ENCODE results near the gene CHID1.

The CHID1 gene

GRCh38 chr11:849104-849824 is 61.3 kb downstream of the CHID1 start:
- H3K9me3 Mint-ChIP-seq (ENCODE audit: low read depth), result no peaks in the 10 kb centered on the region
- no peaks in the 10 kb centered on the region for H3K27me3 Mint-ChIP-seq
- no peak overlapping the region for H3K27ac Mint-ChIP-seq
- no peaks in the 10 kb centered on the region for H3K36me3 Mint-ChIP-seq
- H3K4me1 Mint-ChIP-seq (ENCODE audit: low read depth), result peaks cover 10% of the 10 kb centered on the region
- peak overlapping the region; percentile 75 for H3K4me3 Mint-ChIP-seq

GRCh38 chr11:848380-848931 is 62.2 kb downstream of the CHID1 start:
- peak overlapping the region; percentile 49 for H3K4me3 Mint-ChIP-seq
- H3K27me3 Mint-ChIP-seq, result no peaks in the 10 kb centered on the region
- H3K36me3 Mint-ChIP-seq, result no peaks in the 10 kb centered on the region
- H3K9me3 Mint-ChIP-seq (ENCODE audit: low read depth), result no peaks in the 10 kb centered on the region
- H3K4me1 Mint-ChIP-seq (ENCODE audit: low read depth), result peaks cover 15% of the 10 kb centered on the region
- no peak overlapping the region for H3K27ac Mint-ChIP-seq

DNA sequence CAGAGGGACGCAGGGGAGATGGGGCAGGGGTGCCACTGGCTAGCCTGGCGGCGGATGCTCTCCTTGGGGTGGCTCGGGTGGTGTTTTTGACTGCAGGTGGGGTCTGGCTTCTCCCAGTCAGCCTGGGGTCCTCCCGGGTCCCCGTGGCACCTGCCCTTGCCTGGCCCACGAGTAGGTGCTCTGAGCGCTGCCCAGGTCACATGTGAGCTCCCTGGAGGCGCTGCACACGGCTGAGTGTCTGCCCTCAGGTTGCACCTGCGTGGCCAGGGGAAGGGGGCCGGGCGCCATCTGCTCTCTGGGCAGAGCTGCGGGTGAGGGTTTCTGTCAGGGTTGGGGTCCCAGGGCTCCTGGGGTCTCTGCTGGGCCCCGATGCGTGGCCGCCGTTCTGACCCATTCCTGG is 62.7 kb downstream of the CHID1 start:
- H3K27me3 Mint-ChIP-seq, result no peaks in the 10 kb centered on the region
- H3K9me3 Mint-ChIP-seq (ENCODE audit: low read depth), result no peaks in the 10 kb centered on the region
- H3K36me3 Mint-ChIP-seq, result no peaks in the 10 kb centered on the region
- no peak overlapping the region for H3K4me3 Mint-ChIP-seq
- peaks cover 16% of the 10 kb centered on the region for H3K4me1 Mint-ChIP-seq (ENCODE audit: low read depth)
- no peak overlapping the region for H3K27ac Mint-ChIP-seq

- H3K36me3 Mint-ChIP-seq, result no peaks in the 10 kb centered on the region
- no peaks in the 10 kb centered on the region for H3K9me3 Mint-ChIP-seq (ENCODE audit: low read depth)
- peaks cover 16% of the 10 kb centered on the region for H3K4me1 Mint-ChIP-seq (ENCODE audit: low read depth)
- no peaks in the 10 kb centered on the region for H3K27me3 Mint-ChIP-seq
- H3K27ac Mint-ChIP-seq, result no peak overlapping the region
- H3K4me3 Mint-ChIP-seq, result no peak overlapping the region
These were observed 64.0 kb downstream of the CHID1 start for GRCh38 chr11:846496-847098.

DNA sequence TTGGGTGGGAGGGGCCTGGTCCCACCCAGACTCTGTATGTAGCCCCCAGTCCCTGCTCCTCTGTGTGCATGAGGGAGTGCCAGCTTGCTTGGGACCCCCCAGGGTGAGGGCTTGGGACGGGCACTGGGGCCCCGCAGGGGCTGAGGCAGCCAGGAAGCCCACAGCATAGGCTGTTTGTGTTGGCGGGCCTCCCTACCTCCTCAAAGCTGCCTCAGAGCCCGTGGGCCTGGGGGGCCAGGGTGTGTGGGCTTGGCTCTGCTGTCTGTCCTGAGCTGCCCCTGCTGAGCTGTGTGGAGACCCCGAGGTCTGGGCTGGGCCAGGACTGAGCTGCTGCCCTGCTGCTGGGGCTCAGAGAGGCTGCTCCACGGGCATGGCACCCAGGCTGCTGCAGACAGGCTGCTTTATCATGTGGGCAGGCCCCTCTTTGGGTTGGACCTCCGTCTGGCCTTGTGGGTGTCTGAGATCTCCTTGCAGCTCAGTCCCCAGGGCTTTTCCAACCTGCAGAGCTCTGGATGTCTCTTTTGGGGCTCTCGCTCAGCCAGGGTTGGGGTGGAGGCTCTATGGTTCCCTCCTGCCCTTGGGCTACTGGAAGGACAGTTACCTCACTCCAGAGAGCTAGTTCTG is 64.6 kb downstream of the CHID1 start:
- no peaks in the 10 kb centered on the region for H3K36me3 Mint-ChIP-seq
- H3K27ac Mint-ChIP-seq, result no peak overlapping the region
- no peaks in the 10 kb centered on the region for H3K27me3 Mint-ChIP-seq
- peaks cover 19% of the 10 kb centered on the region for H3K4me1 Mint-ChIP-seq (ENCODE audit: low read depth)
- no peaks in the 10 kb centered on the region for H3K9me3 Mint-ChIP-seq (ENCODE audit: low read depth)
- no peak overlapping the region for H3K4me3 Mint-ChIP-seq

GRCh38 chr11:844693-845644 is 65.6 kb downstream of the CHID1 start:
- H3K27ac Mint-ChIP-seq, result no peak overlapping the region
- H3K4me1 Mint-ChIP-seq (ENCODE audit: low read depth), result peaks cover 28% of the 10 kb centered on the region
- peak overlapping the region; percentile 32 for H3K4me3 Mint-ChIP-seq
- H3K27me3 Mint-ChIP-seq, result no peaks in the 10 kb centered on the region
- H3K9me3 Mint-ChIP-seq (ENCODE audit: low read depth), result no peaks in the 10 kb centered on the region
- H3K36me3 Mint-ChIP-seq, result no peaks in the 10 kb centered on the region

- peaks cover 28% of the 10 kb centered on the region for H3K4me1 Mint-ChIP-seq (ENCODE audit: low read depth)
- no peaks in the 10 kb centered on the region for H3K36me3 Mint-ChIP-seq
- H3K27me3 Mint-ChIP-seq, result no peaks in the 10 kb centered on the region
- no peak overlapping the region for H3K27ac Mint-ChIP-seq
- H3K4me3 Mint-ChIP-seq, result peak overlapping the region; percentile 77
- no peaks in the 10 kb centered on the region for H3K9me3 Mint-ChIP-seq (ENCODE audit: low read depth)
These were observed 66.6 kb downstream of the CHID1 start for GRCh38 chr11:843818-844692.

DNA sequence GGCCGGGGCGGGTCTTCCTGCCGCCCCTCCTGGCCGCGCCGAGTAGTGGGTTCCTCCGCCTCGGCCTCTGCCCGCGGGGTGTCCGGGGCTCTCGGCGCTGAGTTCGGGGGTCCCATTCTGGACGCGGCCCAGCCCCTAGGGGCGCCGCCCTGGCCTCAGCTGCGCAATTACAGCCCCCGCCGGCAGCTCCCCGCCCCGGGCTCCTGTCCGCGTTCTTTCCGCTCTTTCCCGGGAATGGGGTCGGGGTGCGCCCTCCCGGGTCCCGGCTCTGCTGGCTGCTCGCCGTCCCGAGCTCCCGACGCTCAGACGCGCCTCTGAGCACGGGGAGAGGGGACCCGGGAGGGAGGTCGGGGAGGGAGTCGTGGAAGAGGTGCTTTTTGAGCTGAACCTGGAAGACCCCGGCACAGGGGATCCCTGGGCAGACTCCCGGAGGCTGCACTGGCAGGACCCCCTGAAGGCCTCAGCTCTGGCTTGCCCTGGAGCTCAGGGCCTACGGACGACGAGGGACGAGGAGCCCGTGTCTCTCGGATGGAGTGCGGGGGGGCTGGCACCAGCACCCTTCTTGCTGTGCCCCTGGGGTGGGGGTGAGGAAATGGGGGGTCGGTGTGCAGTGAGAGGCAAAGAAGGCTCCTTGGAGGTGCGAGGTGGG is 67.4 kb downstream of the CHID1 start:
- Mint-ChIP-seq H3K27ac (no peak overlapping the region), H3K27me3 (no peaks in the 10 kb centered on the region), H3K9me3 (ENCODE audit: low read depth) (no peaks in the 10 kb centered on the region), H3K4me1 (ENCODE audit: low read depth) (peaks cover 24% of the 10 kb centered on the region), H3K4me3 (peak overlapping the region; percentile 77), H3K36me3 (no peaks in the 10 kb centered on the region)

- H3K4me3 Mint-ChIP-seq, result peak within 1 kb of the TSS; percentile 88
- no peaks in the 10 kb centered on the region for H3K9me3 Mint-ChIP-seq (ENCODE audit: low read depth)
- no peaks in the 10 kb centered on the region for H3K27me3 Mint-ChIP-seq
- H3K36me3 Mint-ChIP-seq, result no peaks in the 10 kb centered on the region
- H3K4me1 Mint-ChIP-seq (ENCODE audit: low read depth), result peaks cover 24% of the 10 kb centered on the region
- peak within 1 kb of the TSS; percentile 80 for H3K27ac Mint-ChIP-seq
These were observed 68.1 kb downstream of the CHID1 start, which contains the start of the genes POLR2L and TSPAN4 for GRCh38 chr11:842370-843002. POLR2L (minus strand) TSS chr11:842529; CDS start chr11:842508, 21 bp downstream. TSPAN4 (plus strand) TSS chr11:842852; CDS start chr11:850305, 7,453 bp downstream.

DNA sequence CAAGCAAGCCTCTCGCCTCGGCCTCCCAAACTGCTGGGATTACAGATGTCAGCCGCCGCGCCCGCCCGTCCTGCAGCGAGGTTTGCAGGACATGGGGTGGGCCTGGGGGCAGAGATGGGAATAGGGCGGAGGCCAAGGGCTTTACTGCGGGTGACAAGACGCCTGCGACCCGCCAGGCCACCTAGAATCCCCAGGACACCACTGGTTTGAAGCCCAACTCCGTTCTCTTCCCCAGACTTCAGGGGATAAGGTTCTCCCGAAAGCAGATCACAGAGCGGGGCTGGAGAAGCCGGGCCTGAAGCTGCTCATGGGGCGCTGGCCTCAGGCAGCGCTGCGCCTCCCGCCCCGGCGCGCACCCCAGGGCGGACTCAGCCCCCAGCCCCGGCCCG is 68.6 kb downstream of the CHID1 start:
- peaks cover 24% of the 10 kb centered on the region for H3K4me1 Mint-ChIP-seq (ENCODE audit: low read depth)
- H3K27me3 Mint-ChIP-seq, result no peaks in the 10 kb centered on the region
- peak overlapping the region; percentile 80 for H3K27ac Mint-ChIP-seq
- H3K36me3 Mint-ChIP-seq, result no peaks in the 10 kb centered on the region
- H3K9me3 Mint-ChIP-seq (ENCODE audit: low read depth), result no peaks in the 10 kb centered on the region
- peak overlapping the region; percentile 88 for H3K4me3 Mint-ChIP-seq

GRCh38 chr11:839875-840617 is 70.6 kb downstream of the CHID1 start:
- no peak overlapping the region for H3K27ac Mint-ChIP-seq
- peak overlapping the region; percentile 88 for H3K4me3 Mint-ChIP-seq
- no peaks in the 10 kb centered on the region for H3K36me3 Mint-ChIP-seq
- H3K27me3 Mint-ChIP-seq, result no peaks in the 10 kb centered on the region
- peaks cover 21% of the 10 kb centered on the region for H3K4me1 Mint-ChIP-seq (ENCODE audit: low read depth)
- no peaks in the 10 kb centered on the region for H3K9me3 Mint-ChIP-seq (ENCODE audit: low read depth)

- H3K36me3 Mint-ChIP-seq, result no peaks in the 10 kb centered on the region
- H3K27ac Mint-ChIP-seq, result no peak overlapping the region
- peaks cover 18% of the 10 kb centered on the region for H3K4me1 Mint-ChIP-seq (ENCODE audit: low read depth)
- no peaks in the 10 kb centered on the region for H3K9me3 Mint-ChIP-seq (ENCODE audit: low read depth)
- H3K27me3 Mint-ChIP-seq, result no peaks in the 10 kb centered on the region
- no peak overlapping the region for H3K4me3 Mint-ChIP-seq
These were observed 71.4 kb downstream of the CHID1 start for GRCh38 chr11:839280-839623.

Measured in activated naive CD8-positive, alpha-beta T cell (primary cell).